IMR-90 (cell line): ENCODE results near the gene PLIN5.

ENCODE experiments used
- CEBPB ChIP-seq: IDR thresholded peaks from 2 replicates; pipeline ENCODE4 v1.6.1; 2012; ENCODE audit warnings: low read depth, low read length, improper control_type of control experiment
- CHD1 ChIP-seq: IDR thresholded peaks from 2 replicates; pipeline ENCODE4 v1.6.1; 2012; ENCODE audit warnings: low read depth, low read length, improper control_type of control experiment
- CTCF ChIP-seq: conservative IDR thresholded peaks from 2 replicates; pipeline ENCODE4 v1.5.1; 2012; ENCODE audit warnings: mild to moderate bottlenecking, low read depth, low read length, improper control_type of control experiment
- ELK1 ChIP-seq: fragments of 150-350 bp; IDR thresholded peaks from 2 replicates; pipeline ENCODE4 v1.6.1; 2016; ENCODE audit warnings: low read depth, mild to moderate bottlenecking, low read length, moderate library complexity, borderline replicate concordance
- FOS ChIP-seq: fragments of 150-350 bp; IDR thresholded peaks from 2 replicates; pipeline ENCODE4 v1.6.1; 2016; ENCODE audit warnings: low read depth, low read length
- MAZ ChIP-seq: IDR thresholded peaks from 2 replicates; pipeline ENCODE4 v1.6.1; 2012; ENCODE audit warnings: low read depth, mild to moderate bottlenecking, low read length, improper control_type of control experiment, moderate library complexity, borderline replicate concordance
- POLR2A ChIP-seq: IDR thresholded peaks from 2 replicates; pipeline ENCODE4 v1.6.1; 2012; ENCODE audit warnings: mild to moderate bottlenecking, low read depth, low read length
- RAD21 ChIP-seq: IDR thresholded peaks from 2 replicates; pipeline ENCODE4 v1.6.1; 2012; ENCODE audit warnings: low read length, improper control_type of control experiment
- RCOR1 ChIP-seq: IDR thresholded peaks from 2 replicates; pipeline ENCODE4 v1.6.1; 2012; ENCODE audit warnings: mild to moderate bottlenecking, low read length, improper control_type of control experiment; ENCODE audit not compliant: insufficient replicate concordance
- USF2 ChIP-seq: fragments of 150-350 bp; IDR thresholded peaks from 2 replicates; pipeline ENCODE4 v1.6.1; 2017; ENCODE audit warnings: mild to moderate bottlenecking, antibody characterized with exemption, low read length, low read depth

- TF ChIP-seq ELK1 (no peak), CTCF (no peak), POLR2A (no peak), FOS (no peak), RAD21 (no peak), USF2 (no peak), MAZ (no peak), CHD1 (no peak), RCOR1 (no peak), CEBPB (no peak)
Observed at GRCh38 chr19:4508698-4509097, 26.3 kb downstream of the PLIN5 start.
